B cell (primary cell): Measurements from ENCODE around the gene ZBTB8A. TPM values are rescaled to one million over a fixed set of nuclear protein-coding genes. Genes with fewer than 3 reads are reported as not detected.
"Not testable (repeated sequence)": the region's sequence is repeated elsewhere in the genome, so short reads cannot be mapped to it uniquely, and the experiment has no call there.

Source experiments
- ATAC-seq: fragments of 200-7000 bp; cut with Tn5 transposase; one replicate; pipeline ENCODE4 v1.10.0; 2021; ENCODE audit warnings: low read depth, mild to moderate bottlenecking, moderate number of reproducible peaks, moderate library complexity
- CTCF ChIA-PET: fragments of 350-600 bp; sonication (Branson Sonifier 250); formaldehyde crosslinking; loops from one replicate; lab custom pipeline; 2021; ENCODE audit warnings: antibody characterized with exemption, inconsistent platforms; lab: Charles Lee
- POLR2A ChIA-PET: fragments of 350-600 bp; sonication (Branson Sonifier 250); formaldehyde crosslinking; loops from one replicate; lab custom pipeline; 2021; ENCODE audit warnings: antibody characterized with exemption; lab: Charles Lee
- DNase-seq: peaks from one replicate; pipeline ENCODE4 v3.0.0; 2013
- H2AFZ ChIP-seq: 2 replicates; pipeline ENCODE4 v1.6.1; 2012; ENCODE audit warnings: mild to moderate bottlenecking, low read depth, low read length; ENCODE audit not compliant: insufficient read depth, poor library complexity, severe bottlenecking
- H3K27ac ChIP-seq, 2 donors: 1 replicate in 1 of 2; 2 replicates in 1 of 2; pipeline ENCODE4 v1.5.1; 2012 to 2013; ENCODE audit warnings: low read length in 2 of 2, mild to moderate bottlenecking in 2 of 2, moderate library complexity in 1 of 2
- H3K27me3 ChIP-seq, 4 experiments: fragments of 200-600 bp in 1 of 4; sonication (generic) in 1 of 4; replicated peaks in 1 of 4; 1 replicate in 2 of 4; 2 replicates in 2 of 4; pipeline versions ENCODE4 v1.6.1 to v1.7.0; 2013 to 2016; ENCODE audit warnings: low read length in 3 of 4, mild to moderate bottlenecking in 2 of 4, mixed read lengths in 1 of 4, moderate library complexity in 1 of 4; ENCODE audit not compliant: insufficient read depth in 4 of 4, control insufficient read depth in 3 of 4; ENCODE audit errors: control extremely low read depth in 1 of 4
- H3K36me3 ChIP-seq, 2 experiments: replicated peaks in 1 of 2; 1 replicate in 1 of 2; 2 replicates in 1 of 2; pipeline versions ENCODE4 v1.6.1 to v1.7.1; 2013; ENCODE audit warnings: low read length in 1 of 2; ENCODE audit not compliant: insufficient read depth in 2 of 2, control insufficient read depth in 1 of 2; ENCODE audit errors: control extremely low read depth in 1 of 2, extremely low read depth in 1 of 2
- H3K4me1 ChIP-seq, 2 donors: fragments of 200-600 bp in 1 of 2; sonication (generic) in 1 of 2; 1 replicate in 1 of 2; 2 replicates in 1 of 2; pipeline versions ENCODE4 v1.5.1 to v1.6.1; 2013 to 2017; ENCODE audit warnings: low read length in 2 of 2; ENCODE audit not compliant: control insufficient read depth in 2 of 2, insufficient read depth in 2 of 2
- H3K4me2 ChIP-seq: replicated peaks from 2 replicates; pipeline ENCODE3; 2012; ENCODE audit warnings: mild to moderate bottlenecking, low read depth, low read length; ENCODE audit not compliant: poor library complexity, severe bottlenecking
- H3K4me3 ChIP-seq, 5 experiments: fragments of 200-600 bp in 1 of 5; sonication (generic) in 1 of 5; 1 replicate in 3 of 5; 2 replicates in 2 of 5; pipeline versions ENCODE4 v1.5.1 to v1.7.0; 2011 to 2016; ENCODE audit warnings: low read length in 4 of 5, mild to moderate bottlenecking in 4 of 5, low read depth in 2 of 5, control low read depth in 1 of 5, moderate library complexity in 1 of 5; ENCODE audit not compliant: insufficient read depth in 1 of 5; ENCODE audit errors: control extremely low read depth in 1 of 5, extremely low read depth in 1 of 5
- H3K79me2 ChIP-seq: fragments of 200-600 bp; sonication (generic); one replicate; pipeline ENCODE4 v1.6.0; 2016; ENCODE audit warnings: low read length; ENCODE audit not compliant: control insufficient read depth, insufficient read depth
- H3K9ac ChIP-seq: fragments of 200-600 bp; sonication (generic); 2 replicates; pipeline ENCODE4 v1.6.1; 2017; ENCODE audit warnings: mild to moderate bottlenecking, low read length, moderate library complexity
- H3K9me3 ChIP-seq, 3 donors: one replicate each; pipeline versions ENCODE4 v1.6.1 to v1.7.1; 2013; ENCODE audit warnings: low read length in 2 of 3; ENCODE audit not compliant: control insufficient read depth in 2 of 3, insufficient read depth in 1 of 3; ENCODE audit errors: control extremely low read depth in 1 of 3
- H4K20me1 ChIP-seq: 2 replicates; pipeline ENCODE4 v1.6.0; 2012; ENCODE audit warnings: mild to moderate bottlenecking, low read length; ENCODE audit not compliant: insufficient read depth, control insufficient read depth, poor library complexity, severe bottlenecking
- H3K27ac Mint-ChIP-seq: one replicate; pipeline ENCODE4 v1.8.0; 2021; ENCODE audit warnings: mixed read lengths
- H3K27me3 Mint-ChIP-seq: one replicate; pipeline ENCODE4 v1.8.0; 2021; ENCODE audit warnings: mixed read lengths
- H3K4me1 Mint-ChIP-seq: one replicate; pipeline ENCODE4 v1.8.0; 2021; ENCODE audit warnings: mixed read lengths
- H3K4me3 Mint-ChIP-seq: one replicate; pipeline ENCODE4 v1.8.0; 2021; ENCODE audit warnings: mixed read lengths
- H3K9me3 Mint-ChIP-seq: one replicate; pipeline ENCODE4 v1.8.0; 2022; ENCODE audit warnings: mixed read lengths; ENCODE audit not compliant: insufficient read depth
- EZH2 ChIP-seq: IDR thresholded peaks from 2 replicates; pipeline ENCODE4 v1.6.1; 2012; ENCODE audit warnings: borderline replicate concordance, low read depth, mild to moderate bottlenecking, moderate library complexity, low read length; ENCODE audit not compliant: insufficient read depth, poor library complexity, severe bottlenecking
- WGBS: methylation state at CpG from one replicate; pipeline ENCODE4 v1.1.5; 2013; ENCODE audit warnings: missing lambda C conversion rate; ENCODE audit not compliant: insufficient coverage; 5-methylcytosine and 5-hydroxymethylcytosine counted together
- intact Hi-C: fragments of 100-400 bp; cut with micrococcal nuclease; formaldehyde crosslinking; loops from one replicate; pipeline ENCODE4 v1.10.0; 2022
- polyA plus RNA-seq: library from polyadenylated mRNA; depleted of rRNA; stranded (reverse); fragments of >200 nt; gene quantifications from 2 replicates; pipeline ENCODE4 v1.2.3, GENCODE V29; 2012
- total RNA-seq, 2 donors: library from RNA; stranded (reverse); fragments of 120-200 nt in 1 of 2; gene quantifications; 1 replicate in 1 of 2; 2 replicates in 1 of 2; pipeline versions ENCODE4 v1.2.3 to v1.2.4, GENCODE V29; 2013 to 2022
- TF ChIP-seq, protein P1 (sequence below): fragments of 200-600 bp; IDR thresholded peaks from one replicate; pipeline ENCODE4 v1.8.0; 2022; ENCODE audit warnings: antibody characterized with exemption, mild to moderate bottlenecking

Gene ZBTB8A
- total and polyA plus RNA-seq, 2 donors (not counting 1 experiment from before 2014, with no cell fraction given) = 0.04 to 0.17 TPM

DNA sequence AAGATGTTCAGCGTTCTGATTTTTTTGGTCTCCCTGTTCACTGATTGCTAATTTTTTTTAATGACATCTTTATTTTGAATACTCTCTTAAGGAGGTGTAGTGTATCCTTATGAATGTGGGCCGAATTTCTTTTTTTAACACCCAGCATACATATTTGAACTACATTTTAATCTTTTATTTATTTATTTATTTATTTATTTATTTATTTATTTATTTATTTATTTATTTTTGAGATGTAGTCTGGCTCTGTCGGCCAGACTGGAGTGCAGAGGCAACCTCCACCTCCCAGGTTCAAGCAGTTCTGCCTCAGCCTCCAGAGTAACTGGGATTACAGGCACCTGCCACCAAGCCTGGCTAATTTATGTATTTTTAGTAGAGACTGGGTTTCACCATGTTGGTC is 15.1 kb downstream of the ZBTB8A start:
- Mint-ChIP-seq H3K27me3 (no peaks in the 10 kb centered on the region), H3K9me3 (no peaks in the 10 kb centered on the region), H3K27ac (no peak overlapping the region), H3K4me3 (no peak overlapping the region), H3K4me1 (no peaks in the 10 kb centered on the region)
- CTCF ChIA-PET = no interaction called here
- Histone ChIP-seq H3K27ac (no peak overlapping the region), H3K9me3 (no peaks in the 10 kb centered on the region), H3K4me2 (no peak overlapping the region), H2AFZ (no peak overlapping the region), H3K9ac (no peak overlapping the region), H3K36me3 (no peaks in the 10 kb centered on the region), H3K4me3 (no peak overlapping the region), H3K79me2 (no peaks in the 10 kb centered on the region), H3K27me3 (no peaks in the 10 kb centered on the region), H4K20me1 (no peaks in the 10 kb centered on the region), H3K4me1 (no peaks in the 10 kb centered on the region)
- no peak for TF ChIP-seq EZH2
- TF ChIP-seq, protein P1, sequence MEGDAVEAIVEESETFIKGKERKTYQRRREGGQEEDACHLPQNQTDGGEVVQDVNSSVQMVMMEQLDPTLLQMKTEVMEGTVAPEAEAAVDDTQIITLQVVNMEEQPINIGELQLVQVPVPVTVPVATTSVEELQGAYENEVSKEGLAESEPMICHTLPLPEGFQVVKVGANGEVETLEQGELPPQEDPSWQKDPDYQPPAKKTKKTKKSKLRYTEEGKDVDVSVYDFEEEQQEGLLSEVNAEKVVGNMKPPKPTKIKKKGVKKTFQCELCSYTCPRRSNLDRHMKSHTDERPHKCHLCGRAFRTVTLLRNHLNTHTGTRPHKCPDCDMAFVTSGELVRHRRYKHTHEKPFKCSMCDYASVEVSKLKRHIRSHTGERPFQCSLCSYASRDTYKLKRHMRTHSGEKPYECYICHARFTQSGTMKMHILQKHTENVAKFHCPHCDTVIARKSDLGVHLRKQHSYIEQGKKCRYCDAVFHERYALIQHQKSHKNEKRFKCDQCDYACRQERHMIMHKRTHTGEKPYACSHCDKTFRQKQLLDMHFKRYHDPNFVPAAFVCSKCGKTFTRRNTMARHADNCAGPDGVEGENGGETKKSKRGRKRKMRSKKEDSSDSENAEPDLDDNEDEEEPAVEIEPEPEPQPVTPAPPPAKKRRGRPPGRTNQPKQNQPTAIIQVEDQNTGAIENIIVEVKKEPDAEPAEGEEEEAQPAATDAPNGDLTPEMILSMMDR = no peak
- POLR2A ChIA-PET = no interaction called here
- ATAC-seq = no peak
- WGBS = no CpG with 5 or more reads among the region's 3 CpGs
- DNase-seq = no peak
- intact Hi-C loops = no loop called here

DNA sequence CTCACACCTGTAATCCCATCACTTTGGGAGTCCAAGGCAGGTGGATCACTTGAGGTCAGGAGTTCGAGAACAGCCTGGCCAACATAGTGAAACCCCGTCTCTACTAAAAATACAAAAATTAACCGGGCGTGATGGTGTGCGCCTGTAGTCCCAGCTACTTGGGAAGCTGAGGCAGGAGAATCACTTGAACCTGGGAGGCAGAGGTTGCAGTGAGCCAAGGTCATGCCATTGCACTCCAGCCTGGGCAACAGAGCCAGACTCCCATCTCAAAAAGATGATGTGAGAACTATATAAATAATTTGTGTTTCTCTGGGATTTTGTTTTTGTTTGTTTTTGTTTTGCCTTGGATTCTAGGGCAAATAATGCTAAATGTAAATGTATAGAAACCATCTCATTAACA is 17.8 kb downstream of the ZBTB8A start:
- H3K4me3 ChIP-seq, H3K4me2 ChIP-seq, H3K27ac Mint-ChIP-seq, H4K20me1 ChIP-seq, H3K79me2 ChIP-seq, intact Hi-C loops, H3K36me3 ChIP-seq, H3K9me3 Mint-ChIP-seq, H2AFZ ChIP-seq, H3K4me3 Mint-ChIP-seq, H3K27me3 ChIP-seq, H3K9me3 ChIP-seq, H3K4me1 ChIP-seq, H3K27me3 Mint-ChIP-seq, ATAC-seq, DNase-seq, POLR2A ChIA-PET, H3K27ac ChIP-seq, H3K4me1 Mint-ChIP-seq, H3K9ac ChIP-seq: not testable (repeated sequence)
- WGBS = 83% methylated on average over 2 of the region's 5 CpGs
- CTCF ChIA-PET = interaction anchor here (0.7 kb wide), 1 partner anchor 49 kb away, joined by 3 read pairs; no protein-coding TSS in a partner anchor
